IMR-90 (cell line): ENCODE measurements around the gene CCDC170. TPM values are rescaled to one million over a fixed set of nuclear protein-coding genes. Genes with fewer than 3 reads are reported as not detected.

Experiments used
- ATAC-seq: fragments of 200-7000 bp; cut with Tn5 transposase; 2 replicates; pipeline ENCODE4 v1.9.1; 2020; ENCODE audit warnings: low read depth, mild to moderate bottlenecking, moderate library complexity
- BruUV-seq: library from RNA; stranded (reverse); fragments of 400-500 nt; replicated peaks from 2 replicates; lab custom pipeline; 2021; lab: Mats Ljungman, UMichigan
- CTCF ChIA-PET: fragments of 300-600 bp; formaldehyde crosslinking; extraction: SDS; loops from one replicate; lab custom pipeline; 2021; ENCODE audit warnings: antibody characterized with exemption; lab: Yijun Ruan, JAX
- POLR2A ChIA-PET: fragments of 300-600 bp; sonication (Branson Sonifier 250); formaldehyde crosslinking; loops from one replicate; lab custom pipeline; 2022; ENCODE audit warnings: antibody characterized with exemption; ENCODE audit not compliant: unreplicated experiment; lab: Charles Lee
- DNase-seq: peaks from one replicate; pipeline ENCODE4 v3.0.0; 2013
- H2AFZ ChIP-seq: replicated peaks from 2 replicates; pipeline ENCODE3; 2013; ENCODE audit warnings: low read length, mild to moderate bottlenecking; ENCODE audit not compliant: poor library complexity
- H2AK5ac ChIP-seq: 2 replicates; pipeline ENCODE4 v1.6.1; 2013; ENCODE audit warnings: low read depth, low read length, inconsistent platforms
- H2AK9ac ChIP-seq: replicated peaks from 2 replicates; pipeline ENCODE3; 2013; ENCODE audit warnings: mild to moderate bottlenecking, low read depth, low read length, moderate library complexity; ENCODE audit not compliant: poor library complexity
- H2BK120ac ChIP-seq: 2 replicates; pipeline ENCODE4 v1.6.1; 2013; ENCODE audit warnings: low read depth, low read length, inconsistent platforms
- H2BK15ac ChIP-seq: 3 replicates; pipeline ENCODE4 v1.6.1; 2013; ENCODE audit warnings: low read depth, low read length, inconsistent platforms
- H2BK20ac ChIP-seq: 2 replicates; pipeline ENCODE4 v1.6.1; 2013; ENCODE audit warnings: low read depth, mild to moderate bottlenecking, inconsistent platforms, low read length, moderate library complexity
- H2BK5ac ChIP-seq: 2 replicates; pipeline ENCODE4 v1.6.1; 2013; ENCODE audit warnings: mild to moderate bottlenecking, low read depth, low read length, inconsistent platforms; ENCODE audit not compliant: poor library complexity, severe bottlenecking
- H3K14ac ChIP-seq: replicated peaks from 2 replicates; pipeline ENCODE4 v1.6.1; 2013; ENCODE audit warnings: low read depth, low read length, inconsistent platforms
- H3K18ac ChIP-seq: 2 replicates; pipeline ENCODE4 v1.6.1; 2013; ENCODE audit warnings: low read depth, low read length, control low read depth
- H3K23ac ChIP-seq: 2 replicates; pipeline ENCODE4 v1.6.1; 2013; ENCODE audit warnings: low read depth, low read length, inconsistent platforms
- H3K27ac ChIP-seq: 2 replicates; pipeline ENCODE4 v1.5.1; 2013; ENCODE audit warnings: mild to moderate bottlenecking, control low read depth, low read length; ENCODE audit not compliant: insufficient read depth
- H3K27me3 ChIP-seq: 2 replicates; pipeline ENCODE4 v1.6.1; 2013; ENCODE audit warnings: low read length; ENCODE audit not compliant: control insufficient read depth, insufficient read depth
- H3K36me3 ChIP-seq: 2 replicates; pipeline ENCODE4 v1.6.1; 2013; ENCODE audit warnings: low read length, mixed read lengths; ENCODE audit not compliant: control insufficient read depth, insufficient read depth
- H3K4ac ChIP-seq: 2 replicates; pipeline ENCODE4 v1.6.1; 2013; ENCODE audit warnings: low read depth, low read length, inconsistent platforms
- H3K4me1 ChIP-seq: 2 replicates; pipeline ENCODE4 v1.6.1; 2013; ENCODE audit warnings: low read length, mixed read lengths; ENCODE audit not compliant: control insufficient read depth, insufficient read depth
- H3K4me2 ChIP-seq: 2 replicates; pipeline ENCODE4 v1.6.1; 2013; ENCODE audit warnings: low read depth, mild to moderate bottlenecking, control low read depth, low read length, moderate library complexity
- H3K4me3 ChIP-seq: 2 replicates; pipeline ENCODE4 v1.5.1; 2013; ENCODE audit warnings: low read depth, mild to moderate bottlenecking, control low read depth, low read length, moderate library complexity; ENCODE audit not compliant: insufficient read depth
- H3K56ac ChIP-seq: 2 replicates; pipeline ENCODE4 v1.6.1; 2013; ENCODE audit warnings: low read length, inconsistent platforms; ENCODE audit not compliant: insufficient read depth; ENCODE audit errors: extremely low read depth
- H3K79me1 ChIP-seq, 2 experiments: 2 replicates each; pipeline ENCODE4 v1.6.1; 2013; ENCODE audit warnings: low read length in 2 of 2, inconsistent platforms in 1 of 2, low read depth in 1 of 2
- H3K9ac ChIP-seq: 2 replicates; pipeline ENCODE4 v1.6.1; 2013; ENCODE audit warnings: low read depth, low read length, control low read depth
- H3K9me1 ChIP-seq: 2 replicates; pipeline ENCODE4 v1.6.1; 2013; ENCODE audit warnings: low read length, inconsistent platforms; ENCODE audit not compliant: insufficient read depth
- H3K9me3 ChIP-seq: 2 replicates; pipeline ENCODE4 v1.6.1; 2013; ENCODE audit warnings: low read length; ENCODE audit not compliant: control insufficient read depth, insufficient read depth
- H4K20me1 ChIP-seq: 2 replicates; pipeline ENCODE4 v1.6.1; 2013; ENCODE audit warnings: low read length, inconsistent platforms; ENCODE audit not compliant: insufficient read depth
- H4K5ac ChIP-seq: 2 replicates; pipeline ENCODE4 v1.6.1; 2013; ENCODE audit warnings: mild to moderate bottlenecking, low read depth, low read length, control low read depth
- H4K8ac ChIP-seq, 2 experiments: 2 replicates each; pipeline ENCODE4 v1.6.1; 2013; ENCODE audit warnings: low read depth in 2 of 2, low read length in 2 of 2, control low read depth in 1 of 2, inconsistent platforms in 1 of 2
- H4K91ac ChIP-seq: 2 replicates; pipeline ENCODE4 v1.6.1; 2013; ENCODE audit warnings: low read depth, low read length, inconsistent platforms; ENCODE audit not compliant: insufficient read depth
- BHLHE40 ChIP-seq: fragments of 150-350 bp; IDR thresholded peaks from 2 replicates; pipeline ENCODE4 v1.6.1; 2016; ENCODE audit warnings: mild to moderate bottlenecking, low read depth, low read length
- CEBPB ChIP-seq: IDR thresholded peaks from 2 replicates; pipeline ENCODE4 v1.6.1; 2012; ENCODE audit warnings: low read depth, low read length, improper control_type of control experiment
- CTCF ChIP-seq: conservative IDR thresholded peaks from 2 replicates; pipeline ENCODE4 v1.5.1; 2012; ENCODE audit warnings: mild to moderate bottlenecking, low read depth, low read length, improper control_type of control experiment
- FOS ChIP-seq: fragments of 150-350 bp; IDR thresholded peaks from 2 replicates; pipeline ENCODE4 v1.6.1; 2016; ENCODE audit warnings: low read depth, low read length
- MAFK ChIP-seq: IDR thresholded peaks from 2 replicates; pipeline ENCODE4 v1.6.1; 2012; ENCODE audit warnings: low read depth, low read length, improper control_type of control experiment
- MAZ ChIP-seq: IDR thresholded peaks from 2 replicates; pipeline ENCODE4 v1.6.1; 2012; ENCODE audit warnings: low read depth, mild to moderate bottlenecking, low read length, improper control_type of control experiment, moderate library complexity, borderline replicate concordance
- MXI1 ChIP-seq: IDR thresholded peaks from 2 replicates; pipeline ENCODE4 v1.6.1; 2012; ENCODE audit warnings: low read depth, mild to moderate bottlenecking, low read length, moderate library complexity, borderline replicate concordance
- NFE2L2 ChIP-seq: fragments of 150-350 bp; IDR thresholded peaks from 2 replicates; pipeline ENCODE4 v1.6.1; 2016; ENCODE audit warnings: low read depth, mild to moderate bottlenecking, low read length
- POLR2A ChIP-seq: IDR thresholded peaks from 2 replicates; pipeline ENCODE4 v1.6.1; 2012; ENCODE audit warnings: mild to moderate bottlenecking, low read depth, low read length
- RAD21 ChIP-seq: IDR thresholded peaks from 2 replicates; pipeline ENCODE4 v1.6.1; 2012; ENCODE audit warnings: low read length, improper control_type of control experiment
- RCOR1 ChIP-seq: IDR thresholded peaks from 2 replicates; pipeline ENCODE4 v1.6.1; 2012; ENCODE audit warnings: mild to moderate bottlenecking, low read length, improper control_type of control experiment; ENCODE audit not compliant: insufficient replicate concordance
- RFX5 ChIP-seq: IDR thresholded peaks from 2 replicates; pipeline ENCODE4 v1.8.0; 2012; ENCODE audit warnings: low read depth, mild to moderate bottlenecking, low read length, moderate library complexity
- SMC3 ChIP-seq: fragments of 150-350 bp; IDR thresholded peaks from 2 replicates; pipeline ENCODE4 v1.6.1; 2016; ENCODE audit warnings: low read depth, mild to moderate bottlenecking, antibody characterized with exemption, low read length, moderate library complexity
- USF2 ChIP-seq: fragments of 150-350 bp; IDR thresholded peaks from 2 replicates; pipeline ENCODE4 v1.6.1; 2017; ENCODE audit warnings: mild to moderate bottlenecking, antibody characterized with exemption, low read length, low read depth
- WGBS, 2 experiments: methylation state at CpG; one replicate each; pipeline versions ENCODE4 v1.1.5 to v1.1.7; 2013; ENCODE audit warnings: missing lambda C conversion rate in 2 of 2; ENCODE audit not compliant: insufficient read length in 1 of 2; ENCODE audit errors: extremely low coverage in 2 of 2; 5-methylcytosine and 5-hydroxymethylcytosine counted together
- dilution Hi-C: fragments of 300-500 bp; cut with HindIII; formaldehyde crosslinking; loops from one replicate; pipeline ENCODE4 v1.14.3; 2018; ENCODE audit warnings: low sequenced_read_pairs; ENCODE audit not compliant: unreplicated experiment
- in situ Hi-C: fragments of 300-500 bp; cut with MboI; formaldehyde crosslinking; loops from 3 replicates; pipeline ENCODE4 v1.14.3; 2019; ENCODE audit warnings: low sequenced_read_pairs, inconsistent platforms, mixed read lengths
- intact Hi-C: fragments of 100-400 bp; cut with micrococcal nuclease; formaldehyde crosslinking; loops from 2 replicates; pipeline ENCODE4 v1.10.0; 2022
- polyA plus RNA-seq, 3 experiments: library from polyadenylated mRNA; depleted of rRNA; stranded (reverse); fragments of >200 nt; gene quantifications; 2 replicates each; pipeline ENCODE4 v1.2.3, GENCODE V29; 2012; ENCODE audit warnings: low replicate concordance in 1 of 3
- total RNA-seq: library from RNA; depleted of rRNA; stranded (reverse); fragments of >200 nt; gene quantifications from 2 replicates; pipeline ENCODE4 v1.2.3, GENCODE V29; 2012

Gene CCDC170
- total and polyA plus RNA-seq, 2 of the 4 experiments (the other 2 are of a cell fraction) = 0.12 to 0.54 TPM

- ChIA-PET POLR2A (no interaction called here), CTCF (interaction anchor here (1.4 kb wide), 1 partner anchor 10 kb away, joined by 3 read pairs; no protein-coding TSS in a partner anchor)
- Histone ChIP-seq H3K14ac (no peak overlapping the region), H2BK15ac (no peak overlapping the region), H3K4me1 (no peaks in the 10 kb centered on the region), H3K9me3 (peaks cover 1% of the 10 kb centered on the region), H2AK9ac (no peak overlapping the region), H3K56ac (no peak overlapping the region), H4K20me1 (no peaks in the 10 kb centered on the region), H3K18ac (no peak overlapping the region), H3K79me1 (no peaks in the 10 kb centered on the region), H2AK5ac (no peak overlapping the region), H2BK120ac (no peak overlapping the region), H3K4ac (no peak overlapping the region), H3K23ac (no peak overlapping the region), H4K91ac (no peak overlapping the region), H3K9ac (no peak overlapping the region), H3K27me3 (no peaks in the 10 kb centered on the region), H3K9me1 (no peaks in the 10 kb centered on the region), H4K5ac (no peak overlapping the region), H3K4me2 (no peak overlapping the region), H4K8ac (no peak overlapping the region), H2BK20ac (no peak overlapping the region), H3K27ac (no peak overlapping the region), H2AFZ (no peak overlapping the region), H2BK5ac (no peak overlapping the region), H3K36me3 (no peaks in the 10 kb centered on the region), H3K4me3 (no peak overlapping the region)
- DNase-seq (no peak), ATAC-seq (no peak)
- intact Hi-C loops (no loop called here), dilution Hi-C loops (no loop called here), in situ Hi-C loops (no loop called here)
- WGBS, 2 experiments = 20% methylated on average over 1 of the region's 6 CpGs; no CpG with 5 or more reads in 1 of the 2 experiments
- BruUV-seq = no TSS peak
- no peak for TF ChIP-seq POLR2A
- TF ChIP-seq MAFK = no peak
- no peak for TF ChIP-seq NFE2L2
- TF ChIP-seq BHLHE40 = no peak
- TF ChIP-seq CEBPB = no peak
- no peak for TF ChIP-seq CTCF
- TF ChIP-seq MXI1 = no peak
- TF ChIP-seq FOS = no peak
- no peak for TF ChIP-seq SMC3
- no peak for TF ChIP-seq USF2
- no peak for TF ChIP-seq RFX5
- no peak for TF ChIP-seq MAZ
- TF ChIP-seq RAD21 = no peak
- no peak for TF ChIP-seq RCOR1
Measured at GRCh38 chr6:151589667-151590066, 95.8 kb downstream of the CCDC170 start.
